NCI-H2196 (cell line): ENCODE measurements around the gene ANKRD11.

ENCODE experiments used
- DNase-seq: peaks from one replicate; lab custom pipeline; 2025; ENCODE audit not compliant: unreplicated experiment; lab: John Stamatoyannopoulos, UW

Gene ANKRD11

GRCh38 chr16:89354325-89354724 is 136.0 kb downstream of the ANKRD11 start:
- DNase-seq = no peak

- no peak for DNase-seq
Measured at GRCh38 chr16:89352091-89352681, 138.2 kb downstream of the ANKRD11 start.

GRCh38 chr16:89351645-89352044 is 138.7 kb downstream of the ANKRD11 start:
- DNase-seq = no peak

GRCh38 chr16:89350701-89351380 is 139.5 kb downstream of the ANKRD11 start:
- no peak for DNase-seq

- DNase-seq = no peak
Measured at GRCh38 chr16:89349947-89350633, 140.3 kb downstream of the ANKRD11 start.

- DNase-seq = no peak
Measured at GRCh38 chr16:89347807-89348206, 142.6 kb downstream of the ANKRD11 start.

DNA sequence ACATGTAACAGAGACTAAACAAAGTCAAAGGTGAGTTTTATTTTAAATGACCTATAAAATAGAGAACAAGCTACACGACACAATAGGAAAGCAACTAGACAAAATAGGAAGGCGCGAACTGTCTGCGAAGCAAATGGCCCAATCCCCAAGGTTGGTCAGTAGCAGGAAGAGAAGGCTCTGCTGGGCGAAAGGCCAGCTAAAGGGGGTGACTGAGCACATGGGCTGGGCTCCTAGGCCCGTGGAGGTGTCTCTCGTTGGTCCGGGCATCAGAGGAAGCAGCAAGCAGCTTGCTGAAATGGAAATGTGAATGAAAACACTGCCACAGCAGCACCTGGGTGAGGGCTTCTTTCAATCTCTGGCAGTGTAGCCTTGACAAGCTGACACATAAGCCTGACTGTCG is 143.5 kb downstream of the ANKRD11 start:
- no peak for DNase-seq

GRCh38 chr16:89345642-89346150 is 144.7 kb downstream of the ANKRD11 start:
- DNase-seq = no peak

GRCh38 chr16:89344846-89345611 is 145.3 kb downstream of the ANKRD11 start:
- DNase-seq = no peak

DNA sequence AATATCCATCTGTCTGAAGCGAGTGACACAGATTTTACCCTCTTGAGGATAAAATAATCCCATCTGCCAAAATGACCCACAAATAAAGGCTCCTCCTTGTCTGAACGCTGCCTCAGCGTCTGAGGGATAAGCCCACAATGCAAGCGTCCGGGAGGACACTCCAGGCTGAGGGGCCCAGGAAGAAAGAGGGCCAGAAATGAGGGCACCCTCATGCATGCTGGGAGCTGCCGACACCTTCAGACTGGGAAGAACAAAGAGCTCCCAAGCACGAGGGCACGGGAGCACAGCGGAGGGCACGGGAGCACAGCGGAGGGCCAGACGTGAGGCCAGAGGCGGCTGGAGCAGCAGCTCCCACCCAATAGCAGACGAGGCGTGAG is 145.9 kb downstream of the ANKRD11 start:
- no peak for DNase-seq

DNA sequence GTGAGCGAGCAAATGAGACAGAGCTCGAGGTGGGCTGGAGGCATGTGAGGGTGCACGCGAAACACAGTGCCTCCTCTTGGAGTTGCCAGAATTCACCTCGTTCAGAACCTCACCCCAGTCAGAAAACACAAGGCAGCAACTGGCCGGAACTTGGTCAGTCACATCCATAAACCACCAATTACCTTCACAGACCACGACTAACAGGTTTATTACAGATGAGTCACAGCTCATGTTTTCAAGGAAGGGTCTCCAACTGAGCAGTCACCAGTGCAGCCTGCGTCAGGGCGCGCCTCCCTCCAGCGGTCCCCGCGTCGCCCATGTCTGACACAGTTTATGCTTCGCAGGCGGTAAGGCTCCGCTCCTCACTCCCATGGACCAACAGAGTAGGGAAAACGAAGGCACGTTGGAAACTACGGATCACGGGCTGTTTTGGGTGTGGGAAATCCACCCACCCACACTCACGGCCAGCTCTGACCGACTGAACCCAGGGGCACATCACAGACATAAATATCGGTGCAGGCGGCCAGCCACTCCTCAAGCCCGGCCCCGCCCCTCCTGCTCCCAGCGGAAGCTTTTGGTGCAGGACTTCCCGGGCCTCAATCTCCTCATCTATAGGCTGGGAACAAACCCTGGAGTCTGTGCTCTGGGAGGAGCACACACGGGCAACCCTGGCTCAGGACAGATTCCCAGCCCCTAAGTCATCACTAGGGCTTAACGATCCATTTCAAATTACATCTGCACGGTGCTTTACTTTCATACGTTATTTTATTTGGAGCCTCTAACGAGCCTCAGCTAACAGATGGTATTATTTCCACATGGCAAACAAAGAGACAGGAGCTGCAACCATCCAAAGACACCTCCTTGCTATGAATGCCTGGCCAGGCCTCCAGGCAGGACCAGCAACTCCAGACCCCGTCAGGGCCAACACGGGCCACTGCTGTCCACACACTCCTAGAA is 146.6 kb downstream of the ANKRD11 start:
- no peak for DNase-seq

GRCh38 chr16:89341697-89342694 is 148.4 kb downstream of the ANKRD11 start:
- no peak for DNase-seq

DNA sequence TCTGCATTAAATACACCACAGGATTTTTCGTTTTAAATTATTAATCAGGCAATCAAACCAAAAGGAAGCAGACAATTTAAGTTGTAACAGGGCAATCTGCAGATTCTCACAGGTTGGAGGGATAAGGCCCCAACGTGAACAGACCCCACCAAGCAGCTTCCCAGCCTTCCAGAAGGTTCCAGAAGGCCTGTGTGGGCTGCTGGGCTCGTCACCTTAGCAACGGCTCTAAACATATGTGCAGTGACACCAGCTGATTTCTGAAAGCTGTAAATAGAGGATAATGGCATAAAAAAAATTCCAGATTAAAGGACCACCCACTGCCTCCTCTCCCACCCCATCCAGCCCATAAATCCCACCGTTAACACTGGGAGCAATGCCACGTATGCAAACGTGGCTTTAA is 149.1 kb downstream of the ANKRD11 start:
- no peak for DNase-seq

GRCh38 chr16:89338863-89339262 is 151.5 kb downstream of the ANKRD11 start:
- DNase-seq = no peak

- DNase-seq = no peak
Measured at GRCh38 chr16:89337965-89338364, 152.4 kb downstream of the ANKRD11 start.

DNA sequence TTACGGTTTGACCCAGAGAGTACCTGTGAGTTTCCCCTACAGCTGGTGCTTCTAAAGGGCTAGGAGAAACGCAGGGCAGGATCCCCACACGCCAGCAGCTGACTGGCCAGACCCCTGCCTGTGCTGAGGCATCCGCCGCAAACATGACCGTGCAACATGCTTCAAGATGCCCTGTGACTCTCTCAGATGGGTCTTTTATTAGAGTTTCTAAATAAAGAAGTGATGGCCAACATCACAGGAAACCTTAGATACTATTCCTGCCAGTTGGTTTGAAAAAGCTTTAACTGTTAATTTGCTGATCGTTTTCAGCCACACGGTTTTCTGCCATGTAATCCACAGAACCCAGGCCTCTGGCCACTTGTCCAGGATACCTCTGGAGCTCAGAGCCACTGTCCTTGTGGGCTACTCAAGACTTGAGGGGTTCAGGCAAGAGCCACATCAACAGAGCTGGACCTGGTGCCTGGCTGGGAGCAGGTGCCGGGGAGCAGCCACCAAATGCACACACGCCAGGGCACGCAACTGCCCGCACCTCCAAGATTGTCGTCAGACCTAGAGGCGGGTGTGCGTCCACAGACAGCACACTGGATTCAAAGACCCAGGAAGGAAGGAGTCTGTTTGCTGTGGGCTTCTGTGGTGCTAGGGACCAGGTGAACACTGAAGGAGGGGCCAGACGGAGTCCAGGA is 154.4 kb downstream of the ANKRD11 start:
- no peak for DNase-seq

- DNase-seq = no peak
Measured at GRCh38 chr16:89334988-89335802, 155.2 kb downstream of the ANKRD11 start.

DNA sequence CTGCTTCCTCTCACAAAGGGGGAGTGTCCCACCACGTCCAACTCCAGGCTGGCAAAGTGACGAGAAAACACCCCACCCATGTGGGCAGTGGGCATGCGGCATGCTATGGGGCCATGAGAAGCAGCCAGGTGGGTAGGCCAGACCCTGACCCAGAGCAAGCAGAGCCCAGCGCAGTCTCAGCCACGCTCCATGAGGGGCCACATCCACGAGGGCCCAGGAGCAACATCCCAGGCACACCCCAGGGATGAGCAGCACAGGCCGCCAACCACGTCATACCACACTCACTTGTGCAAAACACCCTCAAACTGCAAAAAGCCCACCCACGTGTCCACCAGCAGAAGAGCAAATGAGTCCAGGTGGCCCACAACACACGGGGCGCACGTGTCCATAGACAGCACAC is 155.9 kb downstream of the ANKRD11 start:
- DNase-seq = no peak
